ENCODE measurements around the gene GON4L. TPM values are rescaled to one million over a fixed set of nuclear protein-coding genes. Genes with fewer than 3 reads are reported as not detected.

Gene GON4L
- polyA plus RNA-seq, 1 of the 3 experiments (the other 2 are of a cell fraction) = 16.5 TPM

- Histone ChIP-seq H3K27me3 (ENCODE audit: insufficient read depth) (no peaks in the 10 kb centered on the region), H2AFZ (ENCODE audit: low read depth) (no peak overlapping the region), H3K9me3 (no peaks in the 10 kb centered on the region), H3K79me2 (ENCODE audit: insufficient read depth) (peaks cover 100% of the 10 kb centered on the region), H3K4me1 (ENCODE audit: control insufficient read depth in 1 of 2, insufficient read depth in 2 of 2, low read depth in 1 of 2, low read length in 1 of 2) (no peaks in the 10 kb centered on the region), H3K9ac (no peak overlapping the region), H3F3A (replicated peaks; ENCODE audit: insufficient read depth) (no peaks in the 10 kb centered on the region), H3K4me2 (no peak overlapping the region), H3K36me3 (replicated peaks in 1 of 2; ENCODE audit: control insufficient read depth in 1 of 2, insufficient read depth in 2 of 2, low read length in 1 of 2) (peaks cover 43 to 57% of the 10 kb centered on the region in 2 experiments), H3K27ac (ENCODE audit: low read depth in 2 of 2, low read length in 1 of 2) (no peak overlapping the region), H3K4me3 (ENCODE audit: low read depth in 2 of 2, low read length in 1 of 2) (no peak overlapping the region), H4K20me1 (ENCODE audit: insufficient read depth) (peaks cover 3% of the 10 kb centered on the region), H3K9me2 (no peaks in the 10 kb centered on the region)
- DNase-seq = no peak
- TF ChIP-seq EZH2phosphoT487 (IDR thresholded peaks at IDR 0.05; ENCODE audit: borderline replicate concordance, low read depth) (no peak), CTCF (IDR thresholded peaks at IDR 0.05) (no peak), EP300 (IDR thresholded peaks at IDR 0.05; ENCODE audit: borderline replicate concordance in 1 of 2, low read depth in 1 of 2, low read length in 1 of 2) (no peak), GABPA (IDR thresholded peaks at IDR 0.05; ENCODE audit: low read depth) (no peak), FOSL2 (IDR thresholded peaks at IDR 0.05; ENCODE audit: borderline replicate concordance, low read depth) (no peak), TAF1 (IDR thresholded peaks at IDR 0.05; ENCODE audit: borderline replicate concordance, low read depth, low read length) (no peak), NFIC (IDR thresholded peaks at IDR 0.05; ENCODE audit: borderline replicate concordance) (no peak)
- ChIA-PET POLR2A (no interaction called here), CTCF (interaction anchor here (0.6 to 1.2 kb wide), 2 partner anchors 154 to 218 kb away, joined by 3 read pairs; no protein-coding TSS in a partner anchor)
- WGBS (ENCODE audit: low lambda C conversion rate) = 43% methylated on average over 1 of the region's 1 CpG
Measured at GRCh38 chr1:155847823-155848529, 9.0 kb downstream of the GON4L start.

DNA sequence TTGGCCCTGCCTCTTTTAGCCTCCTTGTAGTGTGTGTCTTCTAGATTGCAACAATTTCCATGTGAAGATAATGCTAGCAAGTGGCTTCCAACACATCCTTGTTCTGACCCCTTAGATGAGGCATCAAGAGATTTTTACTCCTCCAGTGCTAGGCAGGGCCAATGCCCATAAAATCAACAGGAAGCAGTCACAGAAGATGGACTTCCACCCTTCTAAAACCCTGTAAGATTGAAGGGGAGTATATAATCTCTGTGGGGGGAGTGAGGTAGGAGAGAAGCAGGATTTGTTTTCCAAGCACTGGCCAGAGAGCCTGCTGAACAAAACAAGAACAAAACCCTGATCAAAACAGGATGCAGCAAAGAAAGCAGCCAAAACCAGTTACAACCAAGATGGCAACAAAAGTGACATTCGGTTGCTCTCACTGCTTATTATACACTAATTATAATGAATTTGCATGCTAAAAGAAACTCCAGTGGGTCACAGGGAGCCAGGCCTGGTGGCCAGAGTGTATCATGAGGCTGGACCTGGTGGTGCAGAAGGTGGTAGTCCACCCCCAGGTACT is 12.1 kb downstream of the GON4L start:
- Histone ChIP-seq H3K27me3 (ENCODE audit: insufficient read depth) (no peaks in the 10 kb centered on the region), H3K36me3 (replicated peaks in 1 of 2; ENCODE audit: control insufficient read depth in 1 of 2, insufficient read depth in 2 of 2, low read length in 1 of 2) (peaks cover 31 to 45% of the 10 kb centered on the region in 2 experiments), H4K20me1 (ENCODE audit: insufficient read depth) (peaks cover 9% of the 10 kb centered on the region), H3K79me2 (ENCODE audit: insufficient read depth) (peaks cover 99% of the 10 kb centered on the region), H3K9me2 (no peaks in the 10 kb centered on the region), H3K4me3 (ENCODE audit: low read depth in 2 of 2, low read length in 1 of 2) (no peak overlapping the region), H3K9ac (no peak overlapping the region), H3F3A (replicated peaks; ENCODE audit: insufficient read depth) (no peaks in the 10 kb centered on the region), H3K4me1 (ENCODE audit: control insufficient read depth in 1 of 2, insufficient read depth in 2 of 2, low read depth in 1 of 2, low read length in 1 of 2) (no peaks in the 10 kb centered on the region), H3K4me2 (no peak overlapping the region), H2AFZ (ENCODE audit: low read depth) (no peak overlapping the region), H3K27ac (ENCODE audit: low read depth in 2 of 2, low read length in 1 of 2) (no peak overlapping the region), H3K9me3 (no peaks in the 10 kb centered on the region)
- DNase-seq = no peak
- WGBS (ENCODE audit: low lambda C conversion rate) = 100% methylated on average over 1 of the region's 1 CpG
- ChIA-PET CTCF (no interaction called here), POLR2A (interaction anchor here (0.9 kb wide), 1 partner anchor 14 kb away, joined by 5 read pairs; the partner anchor contains the start of gene SYT11)
- TF ChIP-seq MXI1 (IDR thresholded peaks at IDR 0.05; ENCODE audit: low read depth, low read length) (no peak), CTCF (IDR thresholded peaks at IDR 0.05) (no peak), RCOR1 (IDR thresholded peaks at IDR 0.05; ENCODE audit: low read length) (no peak), FOXJ3 (CRISPR knock-in tag; IDR thresholded peaks at IDR 0.05) (no peak), PBX3 (IDR thresholded peaks at IDR 0.05) (no peak), NRF1 (IDR thresholded peaks at IDR 0.05; ENCODE audit: low read depth, low read length) (no peak), REST (IDR thresholded peaks at IDR 0.05; ENCODE audit: low read depth, low read length) (no peak), TEAD4 (IDR thresholded peaks at IDR 0.05; ENCODE audit: borderline replicate concordance, insufficient read depth) (no peak), TAF1 (IDR thresholded peaks at IDR 0.05; ENCODE audit: borderline replicate concordance, low read depth, low read length) (no peak)
- TF ChIP-seq, protein P1, sequence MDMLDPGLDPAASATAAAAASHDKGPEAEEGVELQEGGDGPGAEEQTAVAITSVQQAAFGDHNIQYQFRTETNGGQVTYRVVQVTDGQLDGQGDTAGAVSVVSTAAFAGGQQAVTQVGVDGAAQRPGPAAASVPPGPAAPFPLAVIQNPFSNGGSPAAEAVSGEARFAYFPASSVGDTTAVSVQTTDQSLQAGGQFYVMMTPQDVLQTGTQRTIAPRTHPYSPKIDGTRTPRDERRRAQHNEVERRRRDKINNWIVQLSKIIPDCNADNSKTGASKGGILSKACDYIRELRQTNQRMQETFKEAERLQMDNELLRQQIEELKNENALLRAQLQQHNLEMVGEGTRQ (IDR thresholded peaks at IDR 0.05; ENCODE audit: borderline replicate concordance, low read depth, low read length) = no peak
